CD8-positive, alpha-beta memory T cell (primary cell): ENCODE measurements around the gene C11orf21. TPM values are rescaled to one million over a fixed set of nuclear protein-coding genes. Genes with fewer than 3 reads are reported as not detected.

Experiments used
- CTCF ChIA-PET: fragments of 350-600 bp; sonication (Branson Sonifier 250); formaldehyde crosslinking; loops from one replicate; lab custom pipeline; 2021; ENCODE audit warnings: antibody characterized with exemption; lab: Charles Lee
- POLR2A ChIA-PET: fragments of 350-600 bp; sonication (Branson Sonifier 250); formaldehyde crosslinking; loops from one replicate; lab custom pipeline; 2021; ENCODE audit warnings: antibody characterized with exemption; lab: Charles Lee
- DNase-seq, 5 donors: peaks; one replicate each; pipeline versions ENCODE4 v3.0.0 to v3.0.0-alpha.2; 2020 to 2022; ENCODE audit warnings: mixed read lengths in 1 of 5
- H3K27ac ChIP-seq: one replicate; pipeline ENCODE4 v1.7.0; 2013; ENCODE audit warnings: low read depth, mild to moderate bottlenecking, low read length, moderate library complexity
- H3K27me3 ChIP-seq: 2 replicates; pipeline ENCODE4 v1.7.0; 2013; ENCODE audit warnings: low read length, mild to moderate bottlenecking; ENCODE audit not compliant: insufficient read depth, poor library complexity, severe bottlenecking
- H3K36me3 ChIP-seq: 2 replicates; pipeline ENCODE4 v1.7.0; 2013; ENCODE audit warnings: mild to moderate bottlenecking, low read length, moderate library complexity; ENCODE audit not compliant: insufficient read depth
- H3K4me1 ChIP-seq: 2 replicates; pipeline ENCODE4 v1.7.0; 2013; ENCODE audit warnings: mild to moderate bottlenecking, low read length, moderate library complexity; ENCODE audit not compliant: insufficient read depth
- H3K4me3 ChIP-seq: 2 replicates; pipeline ENCODE4 v1.7.0; 2013; ENCODE audit warnings: mild to moderate bottlenecking, low read length
- H3K9me3 ChIP-seq: 2 replicates; pipeline ENCODE4 v1.7.0; 2013; ENCODE audit warnings: mild to moderate bottlenecking, low read length
- H3K27ac Mint-ChIP-seq, 8 donors: one replicate each; pipeline ENCODE4 v1.8.0; 2020 to 2021; ENCODE audit warnings: mixed read lengths in 8 of 8, mild to moderate bottlenecking in 6 of 8, inconsistent platforms in 3 of 8, moderate library complexity in 3 of 8
- H3K27me3 Mint-ChIP-seq, 2 donors: one replicate each; pipeline ENCODE4 v1.8.0; 2020 to 2021; ENCODE audit warnings: mixed read lengths in 2 of 2, mild to moderate bottlenecking in 1 of 2, moderate library complexity in 1 of 2
- H3K36me3 Mint-ChIP-seq, 3 donors: one replicate each; pipeline ENCODE4 v1.8.0; 2020 to 2021; ENCODE audit warnings: mixed read lengths in 3 of 3, inconsistent platforms in 1 of 3, mild to moderate bottlenecking in 1 of 3
- H3K4me1 Mint-ChIP-seq, 3 donors: one replicate each; pipeline ENCODE4 v1.8.0; 2020 to 2021; ENCODE audit warnings: mixed read lengths in 3 of 3, inconsistent platforms in 1 of 3, mild to moderate bottlenecking in 1 of 3
- H3K4me3 Mint-ChIP-seq, 7 donors: one replicate each; pipeline ENCODE4 v1.8.0; 2020 to 2021; ENCODE audit warnings: mixed read lengths in 7 of 7, mild to moderate bottlenecking in 6 of 7, moderate library complexity in 4 of 7, inconsistent platforms in 2 of 7
- H3K9me3 Mint-ChIP-seq, 5 donors: one replicate each; pipeline ENCODE4 v1.8.0; 2020 to 2022; ENCODE audit warnings: mixed read lengths in 5 of 5, mild to moderate bottlenecking in 3 of 5, moderate library complexity in 2 of 5, inconsistent platforms in 1 of 5
- polyA plus RNA-seq: library from polyadenylated mRNA; unstranded; fragments of 300-500 nt; fragmentation: Illumina TruSeq; gene quantifications from one replicate; pipeline ENCODE4 v1.2.3, GENCODE V29; 2021
- total RNA-seq, 2 experiments: library from RNA; stranded (reverse); gene quantifications; one replicate each; pipeline ENCODE4 v1.2.3, GENCODE V29; 2021

The C11orf21 gene
- total and polyA plus RNA-seq, 3 experiments from 2014 or later, result 8.8 to 30.1 (median 9.4) TPM

DNA sequence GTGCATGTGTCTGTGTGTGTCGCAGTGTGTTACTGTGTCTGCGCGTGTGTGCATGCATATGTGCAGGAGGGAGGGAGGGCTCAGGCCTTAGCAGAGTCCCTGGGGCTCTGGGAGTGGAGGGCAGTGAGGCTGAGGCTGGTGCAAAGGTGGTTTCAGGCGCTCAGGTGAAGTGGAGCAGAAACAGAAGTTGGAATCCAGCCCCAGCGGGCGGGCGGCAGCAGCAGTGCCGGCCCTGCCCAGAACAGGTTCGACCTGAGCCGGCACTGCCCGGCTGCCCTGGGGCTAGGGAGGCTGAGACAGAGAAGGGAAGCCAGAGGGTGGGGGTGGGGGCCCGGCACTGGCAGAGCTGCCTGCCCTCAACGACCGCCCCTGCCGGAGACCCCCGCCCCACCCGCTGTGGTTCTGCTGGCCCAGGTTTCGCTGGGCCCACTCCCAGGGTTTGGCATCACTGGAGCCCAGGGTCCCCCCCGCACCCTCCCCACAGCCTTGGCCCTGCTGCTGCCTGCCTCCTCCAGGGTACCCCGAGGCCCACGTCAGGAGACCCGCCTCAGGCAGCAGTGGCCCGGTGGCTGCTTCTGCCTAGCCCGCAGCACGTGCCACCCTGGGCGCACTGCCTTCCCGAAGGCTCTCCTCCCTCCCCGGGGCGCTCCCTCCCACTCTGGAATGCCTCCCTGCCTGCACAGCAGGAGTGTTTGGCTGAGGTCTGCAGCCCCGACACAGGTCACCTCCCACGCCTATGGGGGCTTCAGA lies 44.6 kb downstream of the C11orf21 start:
- ChIA-PET CTCF (no interaction called here), POLR2A (no interaction called here)
- no peaks in the 10 kb centered on the region for H3K36me3 ChIP-seq

DNA sequence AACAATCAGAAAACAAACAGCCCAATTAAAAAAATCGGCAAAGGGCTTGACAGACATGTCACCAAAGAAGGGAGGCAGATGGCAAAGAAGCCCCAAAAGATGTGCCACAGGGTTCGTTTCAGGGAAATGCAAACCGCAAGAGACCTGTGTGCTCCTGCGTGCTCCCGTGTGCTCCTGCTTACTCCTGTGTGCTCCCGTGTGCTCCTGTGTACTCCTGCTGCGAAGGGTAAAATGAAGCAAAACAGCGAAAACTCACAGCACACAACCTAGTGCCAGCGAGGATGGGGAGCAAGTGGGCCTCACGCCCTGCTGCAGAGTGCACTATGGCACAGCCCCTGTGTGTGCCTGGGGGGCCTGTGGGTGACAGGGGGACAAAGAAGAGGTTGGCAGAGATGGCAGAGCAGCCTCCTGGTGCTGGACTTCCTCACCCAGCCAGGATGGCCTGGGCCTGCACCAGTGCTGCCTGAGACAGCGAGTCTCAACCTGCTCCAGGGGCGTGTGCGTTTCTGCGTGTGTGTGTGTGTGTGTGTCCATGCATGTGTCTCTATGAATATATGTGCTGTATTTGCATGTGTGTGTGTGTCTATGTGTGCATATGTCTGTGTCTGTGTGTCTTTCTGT lies 45.3 kb downstream of the C11orf21 start:
- Mint-ChIP-seq H3K4me1 (no peaks in the 10 kb centered on the region), H3K9me3 (peaks cover 0 to 4% (median 1%) of the 10 kb centered on the region in 5 donors), H3K4me3 (no peak overlapping the region), H3K36me3 (no peaks in the 10 kb centered on the region), H3K27me3 (peaks cover 0 to 2% of the 10 kb centered on the region in 2 donors), H3K27ac (peak overlapping the region in 2 of 8 donors; percentile 24 to 36)
- no peak overlapping the region for H3K27ac ChIP-seq
- H3K9me3 ChIP-seq, result no peaks in the 10 kb centered on the region
- POLR2A ChIA-PET, result no interaction called here
- no peaks in the 10 kb centered on the region for H3K36me3 ChIP-seq
- H3K27me3 ChIP-seq, result no peaks in the 10 kb centered on the region
- CTCF ChIA-PET, result no interaction called here
- no peak for DNase-seq
- H3K4me3 ChIP-seq, result no peak overlapping the region
- H3K4me1 ChIP-seq, result no peaks in the 10 kb centered on the region

More for the DNA sequence above, 44.6 kb downstream of the C11orf21 start:
- Mint-ChIP-seq H3K27ac (peak overlapping the region in 2 of 8 donors; percentile 24 to 94), H3K4me1 (no peaks in the 10 kb centered on the region), H3K9me3 (peaks cover 0 to 4% (median 1%) of the 10 kb centered on the region in 5 donors), H3K4me3 (no peak overlapping the region), H3K27me3 (peaks cover 0 to 2% of the 10 kb centered on the region in 2 donors), H3K36me3 (no peaks in the 10 kb centered on the region)
- DNase-seq, result no peak
- Histone ChIP-seq H3K4me3 (no peak overlapping the region), H3K4me1 (no peaks in the 10 kb centered on the region), H3K27me3 (no peaks in the 10 kb centered on the region), H3K27ac (no peak overlapping the region), H3K9me3 (no peaks in the 10 kb centered on the region)

DNA sequence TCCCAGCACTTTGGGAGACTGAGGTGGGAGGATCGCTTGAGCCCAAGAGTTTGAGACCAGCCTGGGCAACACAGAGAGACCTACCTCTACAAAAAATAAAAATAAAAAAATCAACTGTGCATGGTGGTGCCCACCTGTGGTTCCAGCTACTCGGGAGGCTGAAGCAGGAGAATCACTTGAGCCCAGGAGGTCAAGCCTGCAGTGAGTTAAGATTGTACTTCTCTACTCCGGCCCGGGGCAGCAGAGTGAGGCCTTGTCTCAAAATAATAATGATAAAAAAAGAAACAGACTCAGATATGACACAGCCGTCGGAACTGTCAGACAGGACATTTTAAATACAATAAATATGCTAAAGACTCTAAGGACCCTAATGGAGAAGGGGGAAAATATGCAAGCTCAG lies 49.7 kb downstream of the C11orf21 start:
- H3K27me3 ChIP-seq, result no peaks in the 10 kb centered on the region
- H3K4me3 Mint-ChIP-seq, result no peak overlapping the region
- no peaks in the 10 kb centered on the region for H3K4me1 Mint-ChIP-seq
- H3K27me3 Mint-ChIP-seq, result peaks cover 1 to 7% of the 10 kb centered on the region in 2 donors
- no peaks in the 10 kb centered on the region for H3K9me3 ChIP-seq
- peaks cover 0 to 4% (median 1%) of the 10 kb centered on the region in 5 donors for H3K9me3 Mint-ChIP-seq
- H3K27ac Mint-ChIP-seq, result no peak overlapping the region
- H3K36me3 ChIP-seq, result no peaks in the 10 kb centered on the region
- ChIA-PET CTCF (no interaction called here), POLR2A (no interaction called here)
- no peak overlapping the region for H3K4me3 ChIP-seq
- no peak overlapping the region for H3K27ac ChIP-seq
- H3K36me3 Mint-ChIP-seq, result no peaks in the 10 kb centered on the region
- H3K4me1 ChIP-seq, result no peaks in the 10 kb centered on the region
- DNase-seq, result no peak

- Mint-ChIP-seq H3K36me3 (no peaks in the 10 kb centered on the region), H3K4me3 (no peak overlapping the region), H3K27ac (peak overlapping the region in 1 of 8 donors; percentile 82), H3K9me3 (peaks cover 0 to 4% (median 1%) of the 10 kb centered on the region in 5 donors), H3K27me3 (peaks cover 1 to 9% of the 10 kb centered on the region in 2 donors), H3K4me1 (no peaks in the 10 kb centered on the region)
- H3K4me1 ChIP-seq, result no peaks in the 10 kb centered on the region
- POLR2A ChIA-PET, result no interaction called here
- H3K27me3 ChIP-seq, result no peaks in the 10 kb centered on the region
- CTCF ChIA-PET, result interaction anchor here (1.4 kb wide), 1 partner anchor 56 kb away, joined by 3 read pairs; no protein-coding TSS in a partner anchor
- H3K4me3 ChIP-seq, result no peak overlapping the region
- H3K27ac ChIP-seq, result no peak overlapping the region
- H3K9me3 ChIP-seq, result no peaks in the 10 kb centered on the region
- H3K36me3 ChIP-seq, result no peaks in the 10 kb centered on the region
- DNase-seq, result no peak
These were observed 50.6 kb downstream of the C11orf21 start for GRCh38 chr11:2251138-2251537.

- DNase-seq, result no peak
- Histone ChIP-seq H3K4me3 (no peak overlapping the region), H3K27ac (no peak overlapping the region), H3K9me3 (no peaks in the 10 kb centered on the region), H3K4me1 (no peaks in the 10 kb centered on the region), H3K27me3 (no peaks in the 10 kb centered on the region), H3K36me3 (no peaks in the 10 kb centered on the region)
- Mint-ChIP-seq H3K4me3 (no peak overlapping the region), H3K4me1 (no peaks in the 10 kb centered on the region), H3K9me3 (peaks cover 0 to 4% (median 1%) of the 10 kb centered on the region in 5 donors), H3K27ac (no peak overlapping the region), H3K27me3 (peaks cover 1 to 9% of the 10 kb centered on the region in 2 donors), H3K36me3 (no peaks in the 10 kb centered on the region)
- ChIA-PET POLR2A (no interaction called here), CTCF (interaction anchor here (1.4 kb wide), 1 partner anchor 56 kb away, joined by 3 read pairs; no protein-coding TSS in a partner anchor)
These were observed 51.2 kb downstream of the C11orf21 start for GRCh38 chr11:2250485-2250884.

DNA sequence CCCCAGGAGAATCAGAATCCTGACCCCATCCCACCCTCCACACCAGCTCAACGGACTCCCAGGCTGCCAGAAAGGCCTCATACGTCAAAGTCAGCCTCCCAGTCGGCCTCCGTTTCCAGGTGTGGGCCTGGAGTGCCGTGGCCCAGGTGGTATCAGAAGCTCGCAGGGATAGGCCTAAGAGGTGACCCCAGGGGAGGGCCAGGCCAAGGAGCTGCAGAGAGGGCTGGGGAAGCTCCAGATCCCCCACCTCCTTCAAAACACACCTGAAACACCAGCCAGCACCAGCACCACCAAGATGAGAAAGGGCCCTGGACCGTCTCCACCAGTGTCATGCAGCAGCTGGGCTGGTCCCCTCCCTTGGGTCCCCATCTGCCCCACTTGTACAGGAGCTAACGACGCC lies 51.7 kb downstream of the C11orf21 start:
- Histone ChIP-seq H3K27ac (no peak overlapping the region), H3K9me3 (no peaks in the 10 kb centered on the region), H3K27me3 (no peaks in the 10 kb centered on the region), H3K4me1 (no peaks in the 10 kb centered on the region), H3K4me3 (no peak overlapping the region), H3K36me3 (no peaks in the 10 kb centered on the region)
- H3K9me3 Mint-ChIP-seq, result peaks cover 0 to 4% (median 1%) of the 10 kb centered on the region in 5 donors
- no peak for DNase-seq
- no peaks in the 10 kb centered on the region for H3K4me1 Mint-ChIP-seq
- H3K27me3 Mint-ChIP-seq, result peaks cover 1 to 9% of the 10 kb centered on the region in 2 donors
- ChIA-PET POLR2A (no interaction called here), CTCF (interaction anchor here (1.4 kb wide), 1 partner anchor 55 kb away, joined by 3 read pairs; no protein-coding TSS in a partner anchor)
- no peak overlapping the region for H3K27ac Mint-ChIP-seq
- H3K36me3 Mint-ChIP-seq, result no peaks in the 10 kb centered on the region
- no peak overlapping the region for H3K4me3 Mint-ChIP-seq

DNA sequence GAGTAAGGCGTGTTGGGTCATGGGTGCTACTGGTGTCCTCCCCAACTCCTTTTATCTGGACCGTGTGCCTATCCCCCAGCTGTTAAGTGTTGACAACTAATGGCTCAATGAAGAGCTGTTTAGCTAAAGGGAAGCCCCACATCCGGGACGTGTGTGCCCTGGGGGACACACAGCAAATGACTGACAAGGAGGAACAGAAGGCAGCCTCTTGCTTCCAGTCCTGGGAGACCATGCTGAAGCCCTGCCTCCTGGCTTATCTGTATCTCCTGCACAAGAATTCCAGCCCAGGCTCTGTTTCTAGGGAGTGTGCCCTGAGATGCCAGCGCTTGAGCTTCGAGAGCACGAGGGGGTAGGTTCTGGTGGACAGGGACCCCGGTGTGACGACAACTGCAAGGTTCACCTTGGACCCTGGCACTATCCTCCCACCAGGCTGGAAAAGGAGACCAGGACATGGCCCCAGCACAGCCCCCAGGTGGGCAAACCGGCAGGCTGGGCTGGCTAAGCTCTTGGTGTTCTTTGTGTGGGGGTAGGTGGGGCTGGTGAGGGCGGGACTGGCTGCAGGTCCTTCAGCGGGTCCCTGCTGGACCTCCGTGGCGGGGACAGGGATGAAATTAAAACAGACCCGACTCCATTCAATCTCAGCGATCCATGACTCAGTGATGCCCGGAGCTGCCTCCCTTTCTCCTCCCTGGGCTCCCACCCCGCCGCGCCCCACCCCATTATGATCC lies 52.4 kb downstream of the C11orf21 start:
- Mint-ChIP-seq H3K36me3 (no peaks in the 10 kb centered on the region), H3K27ac (no peak overlapping the region), H3K27me3 (peaks cover 1 to 9% of the 10 kb centered on the region in 2 donors), H3K9me3 (peaks cover 0 to 4% (median 0%) of the 10 kb centered on the region in 5 donors), H3K4me3 (no peak overlapping the region), H3K4me1 (no peaks in the 10 kb centered on the region)
- Histone ChIP-seq H3K4me3 (no peak overlapping the region), H3K4me1 (no peaks in the 10 kb centered on the region), H3K27me3 (no peaks in the 10 kb centered on the region), H3K9me3 (no peaks in the 10 kb centered on the region), H3K36me3 (no peaks in the 10 kb centered on the region), H3K27ac (no peak overlapping the region)
- POLR2A ChIA-PET, result no interaction called here
- CTCF ChIA-PET, result no interaction called here
- DNase-seq, result no peak

DNA sequence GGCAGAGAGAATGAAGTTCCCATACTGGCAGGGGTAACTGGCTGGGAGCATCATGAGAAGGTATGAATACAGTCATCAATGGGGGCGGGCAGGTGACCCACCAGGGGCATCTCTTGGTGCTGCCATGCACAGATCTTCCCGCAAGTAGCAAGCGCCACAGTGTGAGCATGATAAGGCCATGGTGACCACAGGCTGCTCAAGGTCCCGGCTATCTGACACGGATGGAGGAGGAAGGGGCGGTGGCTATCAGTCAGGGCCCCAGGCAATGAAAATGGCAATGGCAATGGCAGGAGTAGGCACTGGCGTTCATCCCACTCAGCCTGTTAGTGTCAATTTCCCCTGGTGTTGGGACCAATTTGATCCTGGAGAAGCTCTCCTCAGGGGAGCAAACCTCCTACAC lies 53.0 kb downstream of the C11orf21 start:
- Mint-ChIP-seq H3K36me3 (no peaks in the 10 kb centered on the region), H3K9me3 (no peaks in the 10 kb centered on the region), H3K27me3 (peaks cover 1 to 9% of the 10 kb centered on the region in 2 donors), H3K27ac (no peak overlapping the region), H3K4me3 (no peak overlapping the region), H3K4me1 (no peaks in the 10 kb centered on the region)
- Histone ChIP-seq H3K9me3 (no peaks in the 10 kb centered on the region), H3K4me3 (no peak overlapping the region), H3K27ac (no peak overlapping the region), H3K4me1 (no peaks in the 10 kb centered on the region), H3K36me3 (no peaks in the 10 kb centered on the region), H3K27me3 (no peaks in the 10 kb centered on the region)
- DNase-seq, result no peak
- ChIA-PET CTCF (no interaction called here), POLR2A (no interaction called here)
